Effector CD4-positive, alpha-beta T cell (primary cell): ENCODE results near the gene SLC7A1.
A peak's percentile ranks its signal among the peaks of the same experiment; 100 is the strongest.
"Not testable (repeated sequence)": the region's sequence is repeated elsewhere in the genome, so short reads cannot be mapped to it uniquely, and the experiment has no call there.

Experiments used
- DNase-seq: peaks from one replicate; pipeline ENCODE4 v3.0.0-alpha.2; 2020
- total RNA-seq: gene quantifications from one replicate; lab custom pipeline; 2026; lab: John Stamatoyannopoulos, UW

The SLC7A1 gene
- total RNA-seq: 55.5 reads per million, percentile 70 among the genes with 10 or more reads in this experiment

DNA sequence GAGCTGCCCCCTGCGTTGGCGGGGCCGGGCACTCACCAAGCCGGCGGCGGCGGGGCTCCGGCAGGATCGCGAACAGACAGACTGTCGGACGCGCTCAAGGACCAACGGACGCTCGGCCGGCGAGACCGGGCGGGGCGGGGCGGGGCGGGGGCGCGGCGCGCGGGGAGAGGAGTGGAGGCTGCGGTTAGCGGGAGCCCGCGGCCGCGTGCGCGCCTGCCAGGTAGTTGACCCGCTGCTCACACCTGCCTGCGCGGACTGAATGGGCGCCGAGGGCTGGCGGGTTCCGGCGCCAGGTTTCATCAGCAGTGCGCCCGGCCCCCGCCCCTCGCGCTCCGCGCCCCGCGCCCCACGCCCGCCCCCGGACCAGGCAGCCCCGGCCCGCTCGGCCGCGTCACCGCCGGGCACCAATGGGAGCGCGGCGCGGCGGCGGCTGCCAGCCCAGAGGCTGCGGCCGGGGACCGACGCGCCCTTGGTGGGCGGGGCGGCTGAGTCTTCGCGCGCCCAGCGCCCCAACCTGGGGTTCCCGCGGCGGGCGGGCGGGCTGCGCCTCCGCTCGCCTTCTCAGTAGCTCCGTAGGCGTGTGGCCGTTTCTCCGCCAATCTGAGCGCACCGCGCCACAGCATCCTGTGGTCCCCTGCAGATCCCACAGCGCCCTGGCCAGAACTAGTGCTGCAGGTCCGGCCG lies at the start of gene SLC7A1:
Gene SLC7A1, minus strand, starts transcription at position 309 of the 684 bp plus-strand sequence. CDS start 59,500 bp downstream, outside the sequence.
- DNase-seq: peak; percentile 77

- no peak for DNase-seq
Measured at GRCh38 chr13:29640665-29641064, 45.2 kb upstream of the SLC7A1 start.

- DNase-seq: not testable (repeated sequence)
Measured at GRCh38 chr13:29636831-29637230, 41.3 kb upstream of the SLC7A1 start.

DNA sequence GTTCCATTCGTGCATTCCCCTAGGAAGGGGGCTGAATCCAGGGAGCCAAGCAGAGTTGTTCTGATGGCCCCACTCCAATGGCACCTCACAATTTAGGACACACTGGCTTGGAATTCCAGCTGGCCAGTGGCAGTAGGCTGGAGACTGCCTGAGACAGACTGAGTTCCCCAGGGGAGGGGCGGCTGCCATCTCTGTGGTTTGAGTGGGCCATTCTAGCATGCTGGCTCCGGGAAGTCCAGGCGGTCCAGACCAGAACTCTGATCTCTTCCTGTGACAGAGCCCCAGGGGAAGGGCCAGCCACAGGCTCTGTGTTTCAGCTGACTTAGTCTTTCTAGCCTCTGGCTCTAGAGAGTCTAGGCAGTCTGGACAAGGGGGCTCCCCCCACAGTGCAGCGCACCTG lies 29.5 kb upstream of the SLC7A1 start:
- DNase-seq: no peak

GRCh38 chr13:29621841-29622240 lies 26.4 kb upstream of the SLC7A1 start:
- no peak for DNase-seq

DNA sequence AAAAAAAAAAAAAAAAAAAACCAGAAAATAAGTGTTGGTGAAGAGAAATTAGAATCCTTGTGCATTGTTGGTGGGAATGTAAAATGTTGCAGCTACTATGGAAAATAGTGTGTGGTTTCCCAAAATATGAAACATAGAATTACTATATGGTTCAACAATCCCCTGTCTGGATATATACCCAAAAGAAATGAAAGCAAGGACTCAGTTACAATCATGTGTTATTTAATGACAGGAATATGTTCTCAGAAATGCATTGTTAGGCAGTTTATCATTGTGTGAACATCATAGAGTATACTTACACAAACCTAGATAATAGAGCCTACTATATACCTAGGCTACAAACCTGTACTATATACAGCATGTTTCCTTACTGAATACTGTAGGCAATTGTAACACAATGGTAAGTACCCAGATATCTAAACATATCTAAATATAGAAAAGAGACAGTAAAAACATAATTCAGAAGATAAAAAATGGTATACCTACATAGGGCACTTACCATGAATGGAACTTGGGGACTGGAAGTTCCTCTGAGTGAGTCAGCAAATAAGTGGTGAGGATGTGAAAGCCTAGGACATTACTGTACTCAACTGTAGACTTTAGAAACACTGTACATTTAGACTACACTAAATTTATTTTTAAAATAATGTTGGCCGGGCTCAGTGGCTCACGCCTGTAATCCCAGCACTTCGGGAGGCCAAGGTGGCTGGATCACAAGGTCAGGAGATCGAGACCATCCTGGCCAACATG lies 25.7 kb upstream of the SLC7A1 start:
- no peak for DNase-seq

GRCh38 chr13:29619995-29620394 lies 24.5 kb upstream of the SLC7A1 start:
- no peak for DNase-seq

GRCh38 chr13:29613101-29613500 lies 17.6 kb upstream of the SLC7A1 start:
- DNase-seq: no peak

DNA sequence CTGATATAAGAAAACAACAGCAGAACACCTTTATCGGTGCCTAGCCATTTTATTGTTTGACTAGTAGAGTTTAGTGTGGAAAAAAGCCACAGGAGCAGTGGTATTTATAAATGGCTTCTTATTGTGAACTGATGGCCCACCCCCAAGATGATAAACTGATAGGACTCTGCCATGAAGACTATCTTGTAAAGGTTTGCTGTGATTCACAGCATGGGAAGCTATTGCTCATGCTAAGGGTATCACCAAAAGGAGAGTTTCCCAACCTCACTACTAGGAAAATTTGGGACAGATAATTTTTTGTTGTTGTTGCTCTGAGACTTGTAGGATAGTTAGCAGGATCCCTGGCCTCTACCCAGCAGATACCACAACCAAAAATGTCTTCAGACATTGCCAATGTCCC lies 12.0 kb upstream of the SLC7A1 start:
- no peak for DNase-seq

- no peak for DNase-seq
Measured at GRCh38 chr13:29605860-29606526, 10.5 kb upstream of the SLC7A1 start.

DNA sequence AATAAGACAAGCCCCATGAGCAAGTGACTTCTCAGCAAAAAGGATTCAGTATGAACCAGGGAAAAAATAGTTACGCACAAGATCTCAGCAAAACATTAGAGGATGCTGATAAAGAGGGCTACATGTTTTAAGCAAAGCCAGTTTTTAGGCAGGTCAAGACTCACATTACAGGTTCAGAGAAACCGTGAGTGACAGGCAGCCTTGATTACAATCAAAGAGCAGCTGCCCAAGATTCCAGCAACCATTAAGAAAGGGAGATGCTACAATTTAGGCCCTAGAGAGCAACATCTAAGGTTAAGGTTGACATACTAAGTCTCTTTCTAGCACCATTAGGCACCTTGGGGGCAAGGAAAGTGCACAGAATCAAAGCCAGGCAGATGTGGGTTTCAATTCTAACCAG lies 2.8 kb upstream of the SLC7A1 start:
- no peak for DNase-seq

- DNase-seq: no peak
Measured at GRCh38 chr13:29597706-29598105, 2.2 kb upstream of the SLC7A1 start.

- no peak for DNase-seq
Measured at GRCh38 chr13:29597246-29597645, 1.8 kb upstream of the SLC7A1 start.

GRCh38 chr13:29596064-29596418 lies 553 bp upstream of the SLC7A1 start:
- no peak for DNase-seq

DNA sequence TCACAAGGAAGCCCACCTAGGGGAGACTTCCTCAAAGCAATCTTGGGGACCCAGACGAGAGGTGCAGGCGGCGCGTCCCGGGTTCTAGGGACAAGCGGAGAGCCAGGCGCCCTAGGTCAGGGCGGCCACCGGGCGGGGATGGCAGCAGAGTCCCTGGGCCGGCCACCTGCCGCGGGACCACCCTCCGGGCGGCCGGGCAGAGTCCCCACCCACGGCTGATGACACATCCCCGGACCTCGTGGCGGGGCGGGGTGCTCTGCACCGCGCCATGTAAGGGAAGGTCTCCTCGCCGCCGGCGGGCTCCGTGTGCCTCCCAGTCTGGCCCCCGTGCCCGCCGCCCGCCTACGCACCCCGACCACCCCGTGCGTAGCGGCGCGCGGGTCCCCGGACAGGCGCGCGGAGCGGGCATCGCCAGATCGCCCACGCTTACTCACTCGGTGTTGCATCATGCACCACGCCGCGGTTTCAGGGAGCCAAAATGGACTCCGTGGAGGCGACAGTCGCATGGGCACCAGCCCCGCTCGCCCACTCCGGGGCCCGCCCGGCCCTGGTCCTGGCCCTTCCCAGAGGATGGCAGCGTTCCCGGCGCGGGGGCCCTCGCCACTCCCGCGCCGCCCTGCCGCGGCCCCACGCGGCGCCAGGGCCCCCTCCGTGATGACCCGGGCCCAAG lies 643 bp downstream of the SLC7A1 start:
- DNase-seq: peak; percentile 45

DNA sequence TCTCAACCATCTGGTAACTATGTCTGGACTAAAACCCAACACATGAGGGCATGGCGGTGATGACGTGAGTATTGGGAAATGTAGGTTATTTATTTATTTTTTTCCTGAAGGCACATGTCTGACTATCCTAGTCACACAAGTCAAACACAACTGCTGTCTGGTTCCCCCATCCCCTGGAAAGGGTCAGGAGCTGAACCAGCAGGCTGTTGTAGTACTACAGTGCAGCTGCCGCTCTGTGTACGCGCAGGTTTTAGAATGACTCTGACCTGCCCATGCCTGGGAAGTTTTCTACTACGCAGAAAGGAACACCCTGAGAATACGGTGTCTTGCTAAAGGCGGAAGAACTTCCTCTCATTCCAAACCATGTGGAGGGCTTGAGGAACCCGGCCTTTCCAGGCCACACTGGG lies 1.2 kb downstream of the SLC7A1 start:
- DNase-seq: peak; percentile 17

- DNase-seq: no peak
Measured at GRCh38 chr13:29593605-29594297, 1.7 kb downstream of the SLC7A1 start.

- no peak for DNase-seq
Measured at GRCh38 chr13:29591310-29591709, 4.2 kb downstream of the SLC7A1 start.

DNA sequence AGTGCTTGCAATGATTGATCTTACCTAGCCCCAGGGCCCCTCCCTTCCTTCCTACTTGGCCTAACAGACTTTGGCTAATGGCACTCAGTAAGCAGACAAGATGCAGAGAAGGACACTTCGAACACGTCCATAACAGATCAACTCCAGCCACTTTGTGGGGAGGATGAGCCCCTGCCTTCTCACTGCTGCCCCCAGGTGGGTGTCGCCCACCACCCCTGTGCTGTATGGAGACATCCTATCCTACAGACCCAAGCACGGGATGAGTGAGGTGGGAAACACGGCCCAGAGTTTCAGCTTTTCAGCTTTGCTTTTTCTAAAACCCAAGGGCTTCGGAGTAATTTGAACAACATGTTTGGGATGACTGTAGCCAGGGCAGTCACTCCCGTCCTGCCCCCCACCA lies 5.5 kb downstream of the SLC7A1 start:
- DNase-seq: no peak

- no peak for DNase-seq
Measured at GRCh38 chr13:29589234-29589633, 6.3 kb downstream of the SLC7A1 start.

DNA sequence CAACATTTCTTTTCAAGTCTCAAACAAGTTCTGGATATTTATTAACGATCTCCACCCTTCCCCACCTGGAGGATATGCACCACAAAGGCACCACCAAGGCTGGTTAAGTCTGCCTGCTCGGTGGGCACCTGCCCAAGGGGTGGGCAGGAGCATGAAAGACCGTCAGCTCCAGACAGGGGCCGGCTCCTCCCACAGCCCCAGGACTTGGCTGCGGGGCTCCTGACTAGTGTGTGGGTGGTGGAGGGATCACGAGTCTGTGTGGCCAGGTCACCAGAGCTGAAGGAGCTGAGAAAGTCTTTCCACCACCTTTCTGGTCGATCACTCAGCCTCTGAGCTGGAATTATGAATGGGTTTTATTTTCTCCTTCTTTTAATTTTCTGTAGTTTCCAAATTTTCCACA lies 7.8 kb downstream of the SLC7A1 start:
- no peak for DNase-seq

GRCh38 chr13:29583073-29583785 lies 12.3 kb downstream of the SLC7A1 start:
- DNase-seq: no peak
